EH (cell line): ENCODE measurements around the gene P2RY6.
A peak's percentile ranks its signal among the peaks of the same experiment; 100 is the strongest.

Source experiments
- DNase-seq: peaks from one replicate; pipeline ENCODE4 v3.0.0-alpha.2; 2015; ENCODE audit warnings: low read depth

Gene P2RY6

DNA sequence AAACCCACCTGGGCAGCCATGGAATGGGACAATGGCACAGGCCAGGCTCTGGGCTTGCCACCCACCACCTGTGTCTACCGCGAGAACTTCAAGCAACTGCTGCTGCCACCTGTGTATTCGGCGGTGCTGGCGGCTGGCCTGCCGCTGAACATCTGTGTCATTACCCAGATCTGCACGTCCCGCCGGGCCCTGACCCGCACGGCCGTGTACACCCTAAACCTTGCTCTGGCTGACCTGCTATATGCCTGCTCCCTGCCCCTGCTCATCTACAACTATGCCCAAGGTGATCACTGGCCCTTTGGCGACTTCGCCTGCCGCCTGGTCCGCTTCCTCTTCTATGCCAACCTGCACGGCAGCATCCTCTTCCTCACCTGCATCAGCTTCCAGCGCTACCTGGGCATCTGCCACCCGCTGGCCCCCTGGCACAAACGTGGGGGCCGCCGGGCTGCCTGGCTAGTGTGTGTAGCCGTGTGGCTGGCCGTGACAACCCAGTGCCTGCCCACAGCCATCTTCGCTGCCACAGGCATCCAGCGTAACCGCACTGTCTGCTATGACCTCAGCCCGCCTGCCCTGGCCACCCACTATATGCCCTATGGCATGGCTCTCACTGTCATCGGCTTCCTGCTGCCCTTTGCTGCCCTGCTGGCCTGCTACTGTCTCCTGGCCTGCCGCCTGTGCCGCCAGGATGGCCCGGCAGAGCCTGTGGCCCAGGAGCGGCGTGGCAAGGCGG, 24.5 kb downstream of the P2RY6 start:
- DNase-seq = no peak

DNA sequence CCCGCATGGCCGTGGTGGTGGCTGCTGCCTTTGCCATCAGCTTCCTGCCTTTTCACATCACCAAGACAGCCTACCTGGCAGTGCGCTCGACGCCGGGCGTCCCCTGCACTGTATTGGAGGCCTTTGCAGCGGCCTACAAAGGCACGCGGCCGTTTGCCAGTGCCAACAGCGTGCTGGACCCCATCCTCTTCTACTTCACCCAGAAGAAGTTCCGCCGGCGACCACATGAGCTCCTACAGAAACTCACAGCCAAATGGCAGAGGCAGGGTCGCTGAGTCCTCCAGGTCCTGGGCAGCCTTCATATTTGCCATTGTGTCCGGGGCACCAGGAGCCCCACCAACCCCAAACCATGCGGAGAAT, 25.1 kb downstream of the P2RY6 start:
- no peak for DNase-seq

GRCh38 chr11:73297702-73298101, 25.6 kb downstream of the P2RY6 start:
- no peak for DNase-seq

GRCh38 chr11:73298233-73298632, 26.1 kb downstream of the P2RY6 start:
- DNase-seq = no peak

GRCh38 chr11:73299751-73300150, 27.6 kb downstream of the P2RY6 start:
- DNase-seq = no peak

- no peak for DNase-seq
Observed at GRCh38 chr11:73306069-73306841, 34.1 kb downstream of the P2RY6 start.

- no peak for DNase-seq
Observed at GRCh38 chr11:73306977-73307322, 34.8 kb downstream of the P2RY6 start.

GRCh38 chr11:73307323-73308002, 35.3 kb downstream of the P2RY6 start:
- peak; percentile 98 for DNase-seq

DNA sequence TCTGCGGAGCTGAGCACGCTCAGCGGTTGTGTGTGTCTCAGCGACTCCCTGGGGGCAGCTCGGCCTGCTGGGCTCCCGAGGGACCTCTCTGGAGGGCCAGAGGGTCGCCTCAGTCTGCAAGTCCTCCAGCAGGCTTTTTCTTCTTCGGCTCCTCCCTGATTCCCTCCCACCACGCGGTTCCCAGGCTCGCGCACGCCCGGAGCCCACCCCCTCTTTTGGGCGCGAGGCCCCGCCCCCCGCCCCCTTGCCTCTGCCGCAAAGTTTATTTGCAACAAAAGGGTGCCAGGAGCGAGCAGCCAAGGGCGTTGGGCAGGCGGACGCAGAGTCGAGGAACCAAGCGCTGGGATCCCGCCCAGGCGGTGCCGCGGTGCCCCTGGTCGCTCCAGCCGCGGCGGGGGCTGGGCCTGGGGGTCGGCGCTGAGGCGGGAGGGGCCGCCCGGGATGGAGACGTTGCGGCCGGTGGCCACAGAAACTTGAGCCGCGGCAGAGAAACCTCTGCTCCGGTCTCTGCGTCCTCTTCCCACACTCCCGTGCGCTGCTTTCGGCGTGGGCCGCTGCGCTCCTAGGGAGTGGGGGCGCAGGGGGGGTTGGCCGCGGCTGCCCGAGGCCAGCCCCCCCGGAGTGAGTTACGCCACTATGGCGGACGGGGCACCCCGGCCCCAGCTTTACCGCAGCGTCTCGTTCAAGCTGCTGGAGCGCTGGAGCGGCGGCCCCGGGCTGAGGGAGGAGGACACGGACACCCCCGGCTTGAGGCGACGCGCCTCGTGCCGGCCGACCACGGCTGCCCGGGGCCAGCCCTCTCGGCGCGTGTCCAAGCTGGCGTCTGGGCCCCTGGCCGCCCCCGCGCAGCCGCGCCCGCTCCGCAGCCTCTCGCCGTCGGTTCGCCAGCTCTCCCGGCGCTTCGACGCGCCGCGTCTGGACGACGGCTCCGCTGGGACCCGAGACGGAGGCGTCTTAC, 36.1 kb downstream of the P2RY6 start, which contains the start of gene ARHGEF17:
Gene ARHGEF17, plus strand, starts transcription at position 274 of the 958 bp plus-strand sequence. Its CDS starts 363 bp downstream, at position 637.
- DNase-seq = peak; percentile 88

GRCh38 chr11:73308961-73309919, 37.1 kb downstream of the P2RY6 start:
- peak; percentile 99 for DNase-seq

DNA sequence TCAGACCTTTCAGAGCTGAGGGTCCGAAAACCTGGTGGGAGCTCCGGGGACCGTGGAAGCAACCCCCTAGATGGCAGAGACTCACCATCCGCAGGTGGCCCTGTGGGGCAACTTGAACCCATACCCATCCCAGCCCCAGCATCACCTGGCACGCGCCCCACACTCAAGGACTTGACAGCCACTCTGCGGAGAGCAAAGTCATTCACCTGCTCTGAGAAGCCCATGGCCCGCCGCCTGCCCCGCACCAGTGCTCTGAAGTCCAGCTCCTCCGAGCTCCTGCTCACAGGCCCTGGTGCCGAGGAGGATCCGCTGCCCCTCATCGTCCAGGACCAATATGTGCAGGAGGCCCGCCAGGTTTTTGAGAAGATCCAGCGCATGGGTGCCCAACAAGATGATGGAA, 37.9 kb downstream of the P2RY6 start:
- no peak for DNase-seq

GRCh38 chr11:73310661-73311393, 38.7 kb downstream of the P2RY6 start:
- no peak for DNase-seq

DNA sequence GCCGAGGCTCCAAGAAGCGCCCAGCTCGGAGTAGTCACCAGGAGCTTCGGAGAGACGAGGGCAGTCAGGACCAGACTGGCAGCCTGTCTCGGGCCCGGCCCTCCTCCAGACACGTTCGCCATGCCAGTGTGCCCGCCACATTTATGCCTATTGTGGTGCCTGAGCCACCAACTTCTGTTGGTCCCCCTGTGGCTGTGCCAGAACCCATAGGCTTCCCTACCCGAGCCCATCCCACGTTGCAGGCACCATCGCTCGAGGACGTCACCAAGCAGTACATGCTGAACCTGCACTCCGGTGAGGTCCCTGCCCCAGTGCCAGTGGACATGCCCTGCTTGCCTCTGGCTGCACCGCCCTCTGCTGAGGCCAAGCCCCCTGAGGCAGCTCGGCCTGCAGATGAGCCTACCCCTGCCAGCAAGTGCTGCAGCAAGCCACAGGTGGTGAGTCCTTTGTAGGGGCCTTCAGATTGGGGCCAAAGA, 39.3 kb downstream of the P2RY6 start:
- no peak for DNase-seq

DNA sequence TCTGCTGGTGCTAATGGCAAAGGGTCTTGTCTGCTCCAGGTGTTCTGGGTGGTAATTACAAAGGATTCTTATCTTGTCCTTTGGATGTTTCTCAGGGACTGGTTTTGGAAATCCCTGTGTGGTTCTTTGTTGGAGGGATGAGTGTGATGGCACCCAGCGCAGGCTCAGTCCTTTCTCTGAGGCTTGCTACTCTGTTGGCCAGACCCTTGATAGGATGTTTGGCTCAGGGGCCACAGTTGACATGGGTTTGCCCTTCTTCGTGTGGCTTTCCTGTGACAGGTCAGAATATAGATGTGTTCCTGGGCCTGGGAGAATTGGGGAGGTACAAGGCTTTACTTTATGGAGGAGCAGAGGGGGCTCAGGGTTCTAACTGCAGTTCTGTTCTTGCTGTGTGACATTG, 39.9 kb downstream of the P2RY6 start:
- no peak for DNase-seq

DNA sequence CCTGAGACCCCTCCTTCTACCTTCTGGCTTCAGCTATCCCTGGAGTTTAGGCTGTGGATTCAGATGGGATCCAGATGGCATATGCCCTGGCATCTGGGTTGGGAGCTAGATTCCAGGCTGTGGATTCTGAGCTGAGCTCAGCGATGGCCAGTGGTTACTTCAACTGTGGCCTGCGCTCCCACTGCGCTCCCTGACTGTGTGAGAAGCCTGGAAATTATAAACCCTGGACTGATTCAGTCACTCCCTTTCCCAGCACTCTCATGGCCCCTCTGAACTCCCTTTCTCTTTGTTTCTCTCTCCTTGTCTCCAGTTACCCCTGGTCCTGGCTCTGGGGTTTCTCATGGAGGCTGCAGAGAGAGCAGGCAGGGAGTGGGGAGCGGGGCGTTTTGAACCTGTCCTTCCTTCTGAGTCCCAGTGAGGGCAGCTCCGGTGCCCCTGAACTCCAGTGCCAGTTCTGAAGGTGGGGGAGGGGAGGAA, 40.8 kb downstream of the P2RY6 start:
- peak; percentile 71 for DNase-seq

DNA sequence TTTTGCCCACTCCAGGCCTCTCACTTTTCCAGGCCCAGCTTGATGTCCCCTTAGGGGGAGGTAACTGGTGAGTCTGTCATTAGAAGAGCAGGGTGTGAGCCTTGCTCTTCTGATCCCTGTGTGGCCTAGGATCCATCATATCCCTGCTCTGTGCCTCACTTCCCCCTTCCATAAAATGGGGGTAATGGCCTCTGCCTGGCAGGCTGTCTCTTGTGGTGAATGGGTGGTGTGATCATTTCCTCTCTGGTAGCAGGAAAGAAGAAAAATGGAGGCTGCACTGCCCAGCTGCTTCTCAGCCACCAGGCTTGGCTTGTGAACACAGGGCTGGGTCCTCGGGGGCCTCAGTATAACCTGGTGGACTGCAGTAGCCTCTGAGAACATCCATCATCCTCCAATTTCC, 41.5 kb downstream of the P2RY6 start:
- peak; percentile 43 for DNase-seq

DNA sequence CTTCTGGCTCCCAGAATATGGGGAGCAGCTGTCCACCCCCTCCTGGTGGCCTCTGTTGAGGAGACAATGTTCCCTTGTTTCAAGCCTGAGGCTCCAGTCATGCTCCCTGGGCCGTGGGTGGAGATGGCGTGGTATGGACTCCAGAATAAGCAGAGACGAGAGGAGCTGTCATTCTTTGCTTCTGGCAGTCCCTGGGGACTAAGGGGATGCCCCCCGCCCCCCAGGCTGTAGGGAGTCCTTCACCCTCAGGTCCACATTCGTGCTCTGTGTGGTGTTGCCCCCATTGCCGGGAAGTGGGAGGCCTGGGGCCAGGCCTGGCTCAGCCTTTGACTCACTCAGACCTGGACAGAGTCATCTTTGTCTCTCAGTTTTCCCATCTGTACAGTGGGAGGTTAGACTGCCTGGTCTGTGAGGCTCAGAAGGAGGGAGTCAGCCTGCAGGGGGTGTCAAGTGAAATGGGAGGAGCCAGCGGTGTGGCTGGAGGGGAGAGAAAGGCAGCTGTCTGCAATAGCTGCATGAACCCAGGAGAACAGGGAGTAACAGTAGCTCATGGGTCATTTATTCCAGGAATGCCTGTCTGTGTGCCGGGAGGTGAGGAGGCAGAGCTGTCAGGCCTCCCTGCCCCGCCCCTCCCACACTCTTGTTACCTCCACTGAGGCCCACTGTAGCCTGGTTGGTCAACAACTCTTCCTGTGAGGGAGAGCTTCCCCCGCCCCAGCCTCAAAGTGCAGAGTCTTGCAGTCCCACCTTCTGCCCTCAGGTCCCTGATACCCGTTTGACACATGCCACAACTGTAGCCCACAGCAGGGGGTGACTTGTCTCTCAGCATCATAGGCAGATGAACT, 42.2 kb downstream of the P2RY6 start:
- DNase-seq = peak; percentile 92

- peak; percentile 62 for DNase-seq
Observed at GRCh38 chr11:73315293-73316020, 43.3 kb downstream of the P2RY6 start.
